ENCODE data around the gene TEDC1.

TEDC1 gene

GRCh38 chr14:105453847-105454246 lies 37.2 kb upstream of the TEDC1 start:
- TF ChIP-seq FOXP2 (optimal IDR thresholded peaks at IDR 0.05; ENCODE audit: borderline replicate concordance, extremely low read depth, extremely low read length, insufficient read depth) = no peak
- no peak for TF ChIP-seq TAF1 (IDR thresholded peaks at IDR 0.05; ENCODE audit: borderline replicate concordance, insufficient read depth, low read length)
- no peak for TF ChIP-seq SIN3A (IDR thresholded peaks at IDR 0.05; ENCODE audit: borderline replicate concordance, insufficient read depth, low read length)
- no peak for TF ChIP-seq REST (IDR thresholded peaks at IDR 0.05; ENCODE audit: insufficient read depth in 1 of 2, low read depth in 2 of 2, low read length in 2 of 2)
- TF ChIP-seq POLR2AphosphoS5 (IDR thresholded peaks at IDR 0.05; ENCODE audit: low read depth, low read length) = no peak

GRCh38 chr14:105455086-105455640 lies 35.9 kb upstream of the TEDC1 start:
- TF ChIP-seq TAF1 (IDR thresholded peaks at IDR 0.05; ENCODE audit: borderline replicate concordance, insufficient read depth, low read length) (no peak), FOXP2 (optimal IDR thresholded peaks at IDR 0.05; ENCODE audit: borderline replicate concordance, extremely low read depth, extremely low read length, insufficient read depth) (no peak), POLR2AphosphoS5 (IDR thresholded peaks at IDR 0.05; ENCODE audit: low read depth, low read length) (no peak), SIN3A (IDR thresholded peaks at IDR 0.05; ENCODE audit: borderline replicate concordance, insufficient read depth, low read length) (no peak), REST (IDR thresholded peaks at IDR 0.05; ENCODE audit: insufficient read depth in 1 of 2, low read depth in 2 of 2, low read length in 2 of 2) (no peak)

- no peak for TF ChIP-seq FOXP2 (optimal IDR thresholded peaks at IDR 0.05; ENCODE audit: borderline replicate concordance, extremely low read depth, extremely low read length, insufficient read depth)
- no peak for TF ChIP-seq REST (IDR thresholded peaks at IDR 0.05; ENCODE audit: insufficient read depth in 1 of 2, low read depth in 2 of 2, low read length in 2 of 2)
- TF ChIP-seq TAF1 (IDR thresholded peaks at IDR 0.05; ENCODE audit: borderline replicate concordance, insufficient read depth, low read length) = no peak
- no peak for TF ChIP-seq POLR2AphosphoS5 (IDR thresholded peaks at IDR 0.05; ENCODE audit: low read depth, low read length)
- TF ChIP-seq SIN3A (IDR thresholded peaks at IDR 0.05; ENCODE audit: borderline replicate concordance, insufficient read depth, low read length) = no peak
These were observed 35.0 kb upstream of the TEDC1 start for GRCh38 chr14:105455766-105456660.

- TF ChIP-seq TAF1 (IDR thresholded peaks at IDR 0.05; ENCODE audit: borderline replicate concordance, insufficient read depth, low read length) (no peak), REST (IDR thresholded peaks at IDR 0.05; ENCODE audit: insufficient read depth in 1 of 2, low read depth in 2 of 2, low read length in 2 of 2) (no peak), SIN3A (IDR thresholded peaks at IDR 0.05; ENCODE audit: borderline replicate concordance, insufficient read depth, low read length) (no peak), FOXP2 (optimal IDR thresholded peaks at IDR 0.05; ENCODE audit: borderline replicate concordance, extremely low read depth, extremely low read length, insufficient read depth) (no peak), POLR2AphosphoS5 (IDR thresholded peaks at IDR 0.05; ENCODE audit: low read depth, low read length) (no peak)
These were observed 34.1 kb upstream of the TEDC1 start for GRCh38 chr14:105456736-105457617.
